LNCaP clone FGC (cell line): ENCODE results near the gene PLXNA4.

Experiments
- DNase-seq: peaks from one replicate; pipeline ENCODE4 v3.0.0-alpha.2; 2011; ENCODE audit warnings: low read depth
- H3K4me3 ChIP-seq: 2 replicates; pipeline ENCODE4 v1.5.1; 2011; ENCODE audit warnings: mild to moderate bottlenecking, low read depth, low read length, control low read depth
- CTCF ChIP-seq: IDR thresholded peaks from 2 replicates; pipeline ENCODE4 v1.5.1; 2012; ENCODE audit warnings: mild to moderate bottlenecking; ENCODE audit not compliant: control insufficient read depth, insufficient read depth; ENCODE audit errors: extremely low read depth

PLXNA4 gene

DNA sequence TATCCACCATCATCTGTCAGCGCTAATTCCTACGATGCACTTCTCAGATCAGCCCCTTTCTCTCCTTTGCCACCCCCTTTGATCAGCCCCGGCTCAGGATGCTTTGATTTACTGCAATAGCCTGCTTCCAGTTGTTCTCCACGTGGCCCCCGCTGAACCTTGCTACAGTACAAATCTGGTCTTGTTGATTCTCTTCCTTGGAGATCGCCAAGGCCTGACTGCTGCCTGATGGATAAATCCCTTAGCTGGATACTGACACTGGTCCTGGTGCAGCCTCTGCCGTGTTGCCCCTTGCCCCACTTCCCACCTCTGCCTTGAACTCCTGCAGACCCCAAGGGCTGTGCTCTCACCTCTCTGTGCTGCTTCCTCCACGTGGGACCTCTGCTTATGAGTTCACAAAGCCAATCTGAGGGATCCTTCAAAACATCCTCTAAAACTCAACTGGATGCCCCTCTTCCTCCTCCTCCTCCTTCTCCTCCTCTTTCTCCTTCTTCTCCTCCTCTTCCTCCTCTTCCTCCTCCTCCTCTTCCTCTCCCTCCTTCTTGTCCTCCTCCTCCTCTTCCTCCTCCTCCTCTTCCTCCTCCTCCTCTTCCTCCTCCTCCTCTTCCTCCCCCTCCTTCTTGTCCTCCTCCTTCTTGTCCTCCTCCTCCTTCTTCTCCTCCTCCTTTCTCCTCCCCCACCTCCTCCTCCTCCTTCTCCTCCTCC lies 15.3 kb downstream of the PLXNA4 start:
- no peak for DNase-seq
- no peak overlapping the region for H3K4me3 ChIP-seq
- TF ChIP-seq CTCF, result no peak

DNA sequence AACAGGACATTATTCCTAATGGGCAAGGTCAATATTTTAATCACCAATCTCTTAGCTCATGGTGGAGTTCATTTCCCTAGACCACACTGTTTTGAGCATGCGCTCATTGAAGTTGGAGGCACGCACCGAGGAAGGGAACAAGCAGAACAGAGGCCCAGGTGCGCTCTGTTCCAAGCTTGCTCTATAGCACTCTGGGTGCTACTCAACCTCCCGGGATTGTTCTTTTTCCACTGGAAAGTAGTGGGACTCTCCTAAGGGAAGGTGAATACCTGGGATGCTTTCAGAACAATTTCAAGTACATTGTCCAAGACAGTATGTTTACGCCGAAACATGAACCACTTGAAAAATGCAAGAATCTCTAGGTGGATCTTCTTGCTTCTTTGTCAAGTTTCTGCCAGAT lies 16.2 kb downstream of the PLXNA4 start:
- H3K4me3 ChIP-seq, result no peak overlapping the region
- TF ChIP-seq CTCF, result no peak
- DNase-seq, result no peak

DNA sequence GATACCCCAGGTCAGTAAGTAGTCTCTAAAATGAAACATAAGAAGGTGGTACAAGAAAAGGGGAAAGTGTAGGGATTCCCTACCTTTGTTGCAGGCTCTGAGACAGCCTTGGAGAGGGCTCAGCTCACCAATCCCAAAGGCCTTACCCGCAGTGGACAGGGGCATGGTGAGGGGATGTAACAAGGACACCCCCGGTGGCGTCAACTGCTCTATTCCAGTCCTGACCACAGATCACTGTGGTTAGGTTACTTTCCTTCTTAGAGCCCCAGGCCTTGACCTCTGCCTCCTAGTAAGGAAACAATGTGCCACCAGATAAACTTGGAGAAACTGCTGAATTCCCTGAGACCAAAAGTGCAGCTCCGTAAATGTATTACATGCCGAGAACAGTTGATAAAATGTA lies 17.5 kb downstream of the PLXNA4 start:
- no peak for TF ChIP-seq CTCF
- no peak overlapping the region for H3K4me3 ChIP-seq
- DNase-seq, result no peak

DNA sequence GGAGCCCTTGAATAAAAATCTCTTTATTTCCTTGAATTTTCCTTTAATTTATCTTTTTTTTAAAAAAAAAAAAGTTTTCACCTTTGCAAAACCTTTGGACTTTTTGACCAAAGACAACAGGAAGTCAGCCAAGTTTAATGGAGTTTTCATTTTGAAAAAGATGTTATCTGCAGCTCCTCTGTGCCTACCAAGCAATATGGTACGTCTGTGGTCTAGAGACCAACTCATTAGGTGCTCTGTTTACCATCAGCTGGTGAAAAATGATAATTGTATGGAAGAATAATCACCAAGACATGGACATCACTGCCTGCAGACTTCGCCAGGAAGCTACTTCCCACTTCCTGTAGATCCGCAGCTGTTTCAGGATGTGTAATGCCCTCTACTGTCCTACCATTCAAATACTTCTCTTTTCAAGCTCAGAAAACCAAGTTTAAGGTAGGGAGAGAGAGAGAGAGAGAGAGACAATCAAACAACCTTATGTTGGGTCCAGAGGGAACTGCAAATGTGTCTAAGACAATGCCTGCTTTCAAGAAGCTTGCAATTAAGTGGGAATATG lies 18.7 kb downstream of the PLXNA4 start:
- peak; percentile 41 for TF ChIP-seq CTCF
- DNase-seq, result no peak
- no peak overlapping the region for H3K4me3 ChIP-seq

- H3K4me3 ChIP-seq, result no peak overlapping the region
- no peak for DNase-seq
- TF ChIP-seq CTCF, result no peak
Observed at GRCh38 chr7:132554446-132554845, 21.8 kb downstream of the PLXNA4 start.

DNA sequence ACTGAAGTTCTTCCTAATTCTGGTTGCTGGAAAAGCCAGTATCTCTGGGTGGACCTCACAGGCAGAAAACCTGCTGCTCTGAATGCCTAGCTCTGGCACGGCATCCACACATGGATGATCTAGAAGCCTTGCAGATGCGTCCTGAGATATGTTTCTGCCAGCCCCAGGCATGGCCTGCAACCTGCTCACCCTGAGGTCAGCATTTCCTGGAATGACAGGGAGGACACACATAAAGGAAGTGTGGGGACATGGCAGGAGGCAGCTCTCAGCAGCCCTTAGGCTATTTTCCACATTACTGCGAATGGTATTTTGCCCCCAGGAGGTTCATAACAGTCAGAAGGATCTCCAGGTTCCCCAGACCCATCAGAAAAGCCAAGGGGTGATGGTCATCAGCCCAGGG lies 23.2 kb downstream of the PLXNA4 start:
- TF ChIP-seq CTCF, result no peak
- H3K4me3 ChIP-seq, result no peak overlapping the region
- no peak for DNase-seq

- TF ChIP-seq CTCF, result no peak
- no peak for DNase-seq
- no peak overlapping the region for H3K4me3 ChIP-seq
Observed at GRCh38 chr7:132551886-132552285, 24.4 kb downstream of the PLXNA4 start.
